ENCODE measurements around the gene PTPN6. TPM values are rescaled to one million over a fixed set of nuclear protein-coding genes. Genes with fewer than 3 reads are reported as not detected.

The PTPN6 gene
- total RNA-seq, 1 experiment from 2014 or later = 0.05 TPM

GRCh38 chr12:6921996-6922946 lies 28.9 kb upstream of the PTPN6 start:
- DNase-seq (ENCODE audit: low read depth) = no peak

DNA sequence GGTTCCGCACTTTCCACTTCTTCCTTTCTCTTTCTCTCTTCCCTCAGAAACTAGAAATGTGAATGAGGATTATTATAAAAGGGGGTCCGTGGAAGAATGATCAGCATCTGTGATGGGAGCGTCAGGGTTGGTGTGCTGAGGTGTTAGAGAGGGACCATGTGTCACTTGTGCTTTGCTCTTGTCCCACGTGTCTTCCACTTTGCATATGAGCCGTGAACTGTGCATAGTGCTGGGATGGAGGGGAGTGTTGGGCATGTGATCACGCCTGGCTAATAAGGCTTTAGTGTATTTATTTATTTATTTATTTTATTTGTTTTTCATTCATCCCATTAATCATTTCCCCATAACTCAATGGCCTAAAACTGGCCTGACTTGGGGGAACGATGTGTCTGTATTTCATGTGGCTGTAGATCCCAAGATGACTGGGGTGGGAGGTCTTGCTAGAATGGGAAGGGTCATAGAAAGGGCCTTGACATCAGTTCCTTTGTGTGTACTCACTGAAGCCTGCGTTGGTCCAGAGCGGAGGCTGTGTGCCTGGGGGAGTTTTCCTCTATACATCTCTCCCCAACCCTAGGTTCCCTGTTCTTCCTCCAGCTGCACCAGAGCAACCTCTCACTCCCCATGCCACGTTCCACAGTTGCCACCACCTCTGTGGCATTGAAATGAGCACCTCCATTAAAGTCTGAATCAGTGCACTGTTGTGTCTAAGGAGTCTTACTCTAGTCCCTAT lies 28.0 kb upstream of the PTPN6 start:
- no peak for DNase-seq (ENCODE audit: low read depth)

DNA sequence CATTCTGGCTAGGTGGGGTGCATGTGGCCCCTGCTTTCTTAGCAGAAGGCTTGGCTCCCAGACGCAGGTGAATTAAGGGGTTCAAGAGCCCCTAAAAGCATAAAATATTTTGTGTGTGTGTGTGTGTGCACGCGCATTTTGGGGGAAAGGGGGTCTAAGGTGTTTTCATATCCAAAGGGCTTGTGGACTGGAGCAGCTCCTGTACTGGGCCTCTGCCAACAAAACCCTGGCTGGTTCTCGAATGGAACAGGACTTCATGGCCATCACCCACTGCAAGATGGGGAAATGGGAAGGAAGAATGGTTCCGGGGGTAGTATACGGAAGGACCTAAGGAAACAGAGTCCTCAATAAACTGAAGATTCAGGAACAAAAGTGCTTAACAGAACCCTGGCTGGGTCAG lies 27.3 kb upstream of the PTPN6 start:
- DNase-seq (ENCODE audit: low read depth) = no peak

GRCh38 chr12:6925239-6925539 lies 26.0 kb upstream of the PTPN6 start:
- no peak for DNase-seq (ENCODE audit: low read depth)

- peak; percentile 91 for DNase-seq (ENCODE audit: low read depth)
These were observed 25.4 kb upstream of the PTPN6 start for GRCh38 chr12:6925540-6926279.

DNA sequence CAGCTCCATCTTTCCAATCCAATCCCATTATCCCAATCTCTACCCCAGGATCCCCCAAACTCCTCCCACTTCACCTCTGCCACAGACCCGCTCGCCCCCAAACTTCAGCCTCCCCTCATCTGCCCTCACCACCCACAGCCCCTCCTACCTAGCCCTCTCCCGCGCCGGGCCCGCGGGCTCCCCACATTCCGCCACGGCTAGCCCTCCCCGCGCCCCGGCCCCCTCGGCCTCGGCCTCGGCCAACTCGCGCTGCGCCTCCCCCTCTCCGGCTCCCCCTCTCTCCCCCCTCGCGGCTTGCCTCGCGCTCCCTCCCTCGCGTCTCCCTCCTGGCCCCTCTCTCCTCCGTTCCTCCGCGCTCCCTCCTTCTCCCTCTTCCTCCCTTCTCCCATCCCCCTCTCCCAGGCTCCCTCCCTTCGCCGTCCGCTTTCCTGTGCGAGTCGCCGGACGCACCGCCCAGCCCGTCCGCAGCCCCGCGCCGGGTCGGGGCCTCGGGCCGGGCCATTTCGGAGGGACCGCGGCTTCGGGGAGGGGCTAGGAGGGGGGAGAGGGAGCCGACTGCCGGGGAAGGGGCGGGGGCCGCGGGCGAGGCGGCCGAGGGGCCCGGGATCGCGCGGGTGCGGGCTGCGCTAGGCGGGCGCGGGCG lies 23.7 kb upstream of the PTPN6 start, which contains the start of gene ATN1:
TSS of gene ATN1 (plus strand) at position 581 of the 643 bp plus-strand sequence. CDS start 6,043 bp downstream, outside the sequence.
- peak; percentile 55 for DNase-seq (ENCODE audit: low read depth)

- no peak for DNase-seq (ENCODE audit: low read depth)
These were observed 23.0 kb upstream of the PTPN6 start for GRCh38 chr12:6928022-6928702.

DNA sequence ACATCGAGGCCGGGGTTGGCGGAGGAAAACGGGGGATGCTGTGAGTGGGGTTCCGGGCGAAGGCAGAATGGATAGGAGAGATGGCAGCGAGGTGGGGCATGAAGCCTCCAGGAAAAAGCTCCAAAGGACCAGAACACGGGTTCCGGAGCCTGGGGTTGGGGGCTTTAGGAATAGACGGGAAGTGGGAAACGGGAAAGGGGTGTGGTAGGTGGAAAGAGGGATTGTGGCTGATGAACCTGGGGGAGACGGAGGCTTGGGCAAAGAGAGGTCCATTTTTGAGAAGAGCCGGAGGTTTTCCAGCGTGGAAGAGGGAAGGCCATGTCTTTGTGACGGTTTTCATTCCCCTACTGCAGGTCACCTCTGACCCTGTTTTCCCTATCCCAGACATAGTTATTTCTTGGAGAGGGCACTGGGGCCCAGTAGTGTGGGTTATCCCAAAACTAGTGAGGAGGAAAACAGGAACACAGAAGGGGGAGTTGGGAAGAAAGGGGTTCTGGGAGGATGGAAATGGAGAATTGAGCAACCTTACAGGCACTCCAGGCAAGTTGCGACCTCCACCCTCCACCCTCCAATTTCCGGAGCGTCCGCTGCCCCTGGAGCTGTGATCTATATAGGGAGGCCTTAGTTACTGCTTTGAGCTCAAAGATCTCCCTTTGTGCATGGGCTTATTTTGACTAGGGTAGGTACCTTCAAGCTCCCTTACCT lies 22.3 kb upstream of the PTPN6 start:
- DNase-seq (ENCODE audit: low read depth) = no peak

GRCh38 chr12:6929466-6930452 lies 21.4 kb upstream of the PTPN6 start:
- DNase-seq (ENCODE audit: low read depth) = no peak

DNA sequence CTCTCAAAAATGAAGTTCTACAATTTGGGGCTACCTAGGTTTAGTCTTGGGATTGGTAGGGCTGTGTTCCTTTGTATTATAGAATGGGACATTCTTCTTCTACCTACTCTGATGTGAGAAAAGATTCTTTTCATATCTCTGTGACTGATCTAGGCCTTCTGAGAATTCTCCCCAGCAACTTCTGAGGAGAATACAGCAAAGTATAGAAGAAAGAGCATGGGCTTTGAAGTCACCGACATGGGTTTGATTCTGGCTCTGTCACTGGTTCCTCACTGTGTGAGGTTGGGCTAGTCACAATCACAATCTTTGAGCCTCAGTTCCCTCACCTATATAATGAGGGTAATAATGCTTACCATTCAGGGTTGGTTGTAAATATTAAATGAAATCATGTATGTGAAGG lies 18.4 kb upstream of the PTPN6 start:
- DNase-seq (ENCODE audit: low read depth) = no peak

GRCh38 chr12:6934110-6934509 lies 17.0 kb upstream of the PTPN6 start:
- no peak for DNase-seq (ENCODE audit: low read depth)

- DNase-seq (ENCODE audit: low read depth) = no peak
These were observed 15.6 kb upstream of the PTPN6 start for GRCh38 chr12:6935371-6936193.

GRCh38 chr12:6936194-6936635 lies 14.9 kb upstream of the PTPN6 start:
- no peak for DNase-seq (ENCODE audit: low read depth)

DNA sequence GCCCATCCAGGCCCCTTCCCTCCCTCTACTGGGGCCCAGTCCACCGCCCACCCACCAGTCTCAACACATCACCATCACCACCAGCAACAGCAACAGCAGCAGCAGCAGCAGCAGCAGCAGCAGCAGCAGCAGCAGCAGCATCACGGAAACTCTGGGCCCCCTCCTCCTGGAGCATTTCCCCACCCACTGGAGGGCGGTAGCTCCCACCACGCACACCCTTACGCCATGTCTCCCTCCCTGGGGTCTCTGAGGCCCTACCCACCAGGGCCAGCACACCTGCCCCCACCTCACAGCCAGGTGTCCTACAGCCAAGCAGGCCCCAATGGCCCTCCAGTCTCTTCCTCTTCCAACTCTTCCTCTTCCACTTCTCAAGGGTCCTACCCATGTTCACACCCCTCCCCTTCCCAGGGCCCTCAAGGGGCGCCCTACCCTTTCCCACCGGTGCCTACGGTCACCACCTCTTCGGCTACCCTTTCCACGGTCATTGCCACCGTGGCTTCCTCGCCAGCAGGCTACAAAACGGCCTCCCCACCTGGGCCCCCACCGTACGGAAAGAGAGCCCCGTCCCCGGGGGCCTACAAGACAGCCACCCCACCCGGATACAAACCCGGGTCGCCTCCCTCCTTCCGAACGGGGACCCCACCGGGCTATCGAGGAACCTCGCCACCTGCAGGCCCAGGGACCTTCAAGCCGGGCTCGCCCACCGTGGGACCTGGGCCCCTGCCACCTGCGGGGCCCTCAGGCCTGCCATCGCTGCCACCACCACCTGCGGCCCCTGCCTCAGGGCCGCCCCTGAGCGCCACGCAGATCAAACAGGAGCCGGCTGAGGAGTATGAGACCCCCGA lies 14.3 kb upstream of the PTPN6 start:
- DNase-seq (ENCODE audit: low read depth) = no peak

- DNase-seq (ENCODE audit: low read depth) = peak; percentile 93
These were observed 13.4 kb upstream of the PTPN6 start for GRCh38 chr12:6937481-6938352.

Measured in HT1080 (cell line).